ENCODE measurements around the gene ZGPAT.

ZGPAT gene

GRCh38 chr20:63740070-63740626 is 32.3 kb downstream of the ZGPAT start:
- Histone ChIP-seq H4K20me1 (ENCODE audit: insufficient read depth, low read length) (no peaks in the 10 kb centered on the region), H3K4me2 (ENCODE audit: low read length) (peak overlapping the region; percentile 53), H3K36me3 (ENCODE audit: insufficient read depth, low read length) (peaks cover 18% of the 10 kb centered on the region), H3K9me3 (ENCODE audit: low read length) (no peaks in the 10 kb centered on the region), H3K79me2 (ENCODE audit: insufficient read depth, low read length) (no peaks in the 10 kb centered on the region), H3K4me1 (ENCODE audit: insufficient read depth, low read length, severe bottlenecking) (peaks cover 39% of the 10 kb centered on the region), H2AFZ (ENCODE audit: low read length) (no peak overlapping the region), H3F3A (ENCODE audit: insufficient read depth, low read length) (no peaks in the 10 kb centered on the region; the same call in 1 of the 2 replicates), H3K9ac (ENCODE audit: low read length) (peak overlapping the region; percentile 39; the same call in 1 of the 2 replicates), H3K27ac (ENCODE audit: low read depth, low read length, poor library complexity, severe bottlenecking) (no peak overlapping the region), H3K9me2 (ENCODE audit: low read depth, low read length) (no peaks in the 10 kb centered on the region), H3K4me3 (ENCODE audit: low read depth, low read length, poor library complexity, severe bottlenecking) (peak overlapping the region; percentile 49), H3K27me3 (ENCODE audit: insufficient read depth, low read length) (no peaks in the 10 kb centered on the region; the same call in 1 of the 2 replicates)
- TF ChIP-seq, protein P1, sequence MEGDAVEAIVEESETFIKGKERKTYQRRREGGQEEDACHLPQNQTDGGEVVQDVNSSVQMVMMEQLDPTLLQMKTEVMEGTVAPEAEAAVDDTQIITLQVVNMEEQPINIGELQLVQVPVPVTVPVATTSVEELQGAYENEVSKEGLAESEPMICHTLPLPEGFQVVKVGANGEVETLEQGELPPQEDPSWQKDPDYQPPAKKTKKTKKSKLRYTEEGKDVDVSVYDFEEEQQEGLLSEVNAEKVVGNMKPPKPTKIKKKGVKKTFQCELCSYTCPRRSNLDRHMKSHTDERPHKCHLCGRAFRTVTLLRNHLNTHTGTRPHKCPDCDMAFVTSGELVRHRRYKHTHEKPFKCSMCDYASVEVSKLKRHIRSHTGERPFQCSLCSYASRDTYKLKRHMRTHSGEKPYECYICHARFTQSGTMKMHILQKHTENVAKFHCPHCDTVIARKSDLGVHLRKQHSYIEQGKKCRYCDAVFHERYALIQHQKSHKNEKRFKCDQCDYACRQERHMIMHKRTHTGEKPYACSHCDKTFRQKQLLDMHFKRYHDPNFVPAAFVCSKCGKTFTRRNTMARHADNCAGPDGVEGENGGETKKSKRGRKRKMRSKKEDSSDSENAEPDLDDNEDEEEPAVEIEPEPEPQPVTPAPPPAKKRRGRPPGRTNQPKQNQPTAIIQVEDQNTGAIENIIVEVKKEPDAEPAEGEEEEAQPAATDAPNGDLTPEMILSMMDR (IDR thresholded peaks at IDR 0.05; ENCODE audit: low read length): no peak

DNA sequence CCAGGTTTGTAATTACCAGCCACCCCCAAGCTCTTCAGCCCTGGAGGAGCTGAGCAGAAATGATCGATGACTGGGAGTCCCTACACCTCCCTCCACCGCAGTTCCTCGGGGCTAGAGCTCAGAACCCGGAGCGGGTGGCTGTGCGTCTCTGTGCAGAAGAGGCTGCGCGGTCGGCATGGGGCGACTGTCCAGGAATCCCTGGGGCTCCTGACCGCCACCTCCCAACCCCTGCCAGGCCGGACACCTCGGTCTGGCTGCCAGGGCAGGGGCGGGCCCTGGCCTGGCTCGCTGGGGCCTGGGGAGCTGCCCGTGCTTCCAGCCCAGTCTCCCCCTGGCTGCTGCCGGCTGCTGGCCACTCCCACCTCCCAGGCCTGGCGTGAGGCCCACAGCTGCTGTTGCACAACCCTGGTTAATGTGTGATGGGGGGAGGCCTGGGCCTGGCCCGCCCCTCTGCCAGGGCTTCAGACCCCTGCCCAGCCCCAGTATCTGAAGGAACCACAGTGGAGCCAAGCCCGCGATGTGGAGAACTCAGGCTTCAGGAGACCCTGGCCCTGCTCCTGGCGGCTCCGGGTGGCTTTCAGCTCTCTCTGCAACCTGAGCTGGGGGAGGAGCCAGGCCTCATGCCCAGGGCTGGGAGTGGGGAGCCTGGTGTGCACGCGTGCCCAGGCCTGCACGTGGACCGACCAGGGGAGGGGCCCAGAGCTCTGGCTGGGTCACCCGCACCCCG is 33.0 kb downstream of the ZGPAT start:
- peak overlapping the region; percentile 49 for H3K4me3 ChIP-seq (ENCODE audit: low read depth, low read length, poor library complexity, severe bottlenecking)
- H3K9ac ChIP-seq (ENCODE audit: low read length): peak overlapping the region; percentile 39; the same call in 1 of the 2 replicates
- TF ChIP-seq, protein P1 (IDR thresholded peaks at IDR 0.05; ENCODE audit: low read length): no peak
- TF ChIP-seq EZH2 (IDR thresholded peaks at IDR 0.05; ENCODE audit: borderline replicate concordance, low read length): no peak
- H4K20me1 ChIP-seq (ENCODE audit: insufficient read depth, low read length): no peaks in the 10 kb centered on the region
- no peak overlapping the region for H2AFZ ChIP-seq (ENCODE audit: low read length)
- H3K27me3 ChIP-seq (ENCODE audit: insufficient read depth, low read length): no peaks in the 10 kb centered on the region; the same call in 1 of the 2 replicates
- peak overlapping the region; percentile 53 for H3K4me2 ChIP-seq (ENCODE audit: low read length)
- H3K27ac ChIP-seq (ENCODE audit: low read depth, low read length, poor library complexity, severe bottlenecking): no peak overlapping the region
- no peaks in the 10 kb centered on the region for H3K9me3 ChIP-seq (ENCODE audit: low read length)
- H3F3A ChIP-seq (ENCODE audit: insufficient read depth, low read length): no peaks in the 10 kb centered on the region; the same call in 1 of the 2 replicates
- H3K4me1 ChIP-seq (ENCODE audit: insufficient read depth, low read length, severe bottlenecking): peaks cover 38% of the 10 kb centered on the region
- H3K79me2 ChIP-seq (ENCODE audit: insufficient read depth, low read length): no peaks in the 10 kb centered on the region
- H3K9me2 ChIP-seq (ENCODE audit: low read depth, low read length): no peaks in the 10 kb centered on the region
- H3K36me3 ChIP-seq (ENCODE audit: insufficient read depth, low read length): peaks cover 12% of the 10 kb centered on the region

DNA sequence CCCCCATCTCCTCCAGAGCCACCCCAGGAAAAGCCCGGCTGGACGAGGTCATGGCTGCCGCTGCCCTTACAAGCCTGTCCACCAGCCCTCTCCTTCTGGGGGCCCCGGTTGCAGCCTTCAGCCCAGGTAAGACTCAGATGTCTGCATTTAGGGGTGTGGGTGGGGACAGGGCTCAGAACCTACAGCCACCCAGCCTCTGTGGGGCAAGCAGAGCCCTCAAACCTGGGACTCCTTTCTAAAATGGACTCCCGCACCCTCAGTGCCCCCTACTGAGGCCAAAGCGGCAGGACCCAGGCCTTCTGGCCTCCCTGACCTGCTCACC is 33.5 kb downstream of the ZGPAT start:
- no peaks in the 10 kb centered on the region for H3K9me2 ChIP-seq (ENCODE audit: low read depth, low read length)
- no peak overlapping the region for H2AFZ ChIP-seq (ENCODE audit: low read length)
- H3K9ac ChIP-seq (ENCODE audit: low read length): no peak overlapping the region
- H3K4me2 ChIP-seq (ENCODE audit: low read length): no peak overlapping the region
- H3K79me2 ChIP-seq (ENCODE audit: insufficient read depth, low read length): no peaks in the 10 kb centered on the region
- TF ChIP-seq, protein P1 (IDR thresholded peaks at IDR 0.05; ENCODE audit: low read length): no peak
- TF ChIP-seq EZH2 (IDR thresholded peaks at IDR 0.05; ENCODE audit: borderline replicate concordance, low read length): no peak
- no peaks in the 10 kb centered on the region for H3K9me3 ChIP-seq (ENCODE audit: low read length)
- H3F3A ChIP-seq (ENCODE audit: insufficient read depth, low read length): no peaks in the 10 kb centered on the region; the same call in 1 of the 2 replicates
- peaks cover 10% of the 10 kb centered on the region; the same call in 1 of the 2 replicates for H3K36me3 ChIP-seq (ENCODE audit: insufficient read depth, low read length)
- no peak overlapping the region for H3K27ac ChIP-seq (ENCODE audit: low read depth, low read length, poor library complexity, severe bottlenecking)
- H4K20me1 ChIP-seq (ENCODE audit: insufficient read depth, low read length): no peaks in the 10 kb centered on the region
- peaks cover 32% of the 10 kb centered on the region for H3K4me1 ChIP-seq (ENCODE audit: insufficient read depth, low read length, severe bottlenecking)
- H3K4me3 ChIP-seq (ENCODE audit: low read depth, low read length, poor library complexity, severe bottlenecking): no peak overlapping the region
- H3K27me3 ChIP-seq (ENCODE audit: insufficient read depth, low read length): no peaks in the 10 kb centered on the region; the same call in 1 of the 2 replicates
